ENCODE data around the gene NUP37. TPM values are rescaled to one million over a fixed set of nuclear protein-coding genes. Genes with fewer than 3 reads are reported as not detected.

The NUP37 gene
- polyA plus RNA-seq, 1 donor = 19.6 TPM

- DNase-seq (ENCODE audit: low read depth) = no peak
Observed at GRCh38 chr12:102029141-102029540, 90.8 kb downstream of the NUP37 start.

GRCh38 chr12:102026728-102027127, 93.2 kb downstream of the NUP37 start:
- DNase-seq (ENCODE audit: low read depth) = no peak

DNA sequence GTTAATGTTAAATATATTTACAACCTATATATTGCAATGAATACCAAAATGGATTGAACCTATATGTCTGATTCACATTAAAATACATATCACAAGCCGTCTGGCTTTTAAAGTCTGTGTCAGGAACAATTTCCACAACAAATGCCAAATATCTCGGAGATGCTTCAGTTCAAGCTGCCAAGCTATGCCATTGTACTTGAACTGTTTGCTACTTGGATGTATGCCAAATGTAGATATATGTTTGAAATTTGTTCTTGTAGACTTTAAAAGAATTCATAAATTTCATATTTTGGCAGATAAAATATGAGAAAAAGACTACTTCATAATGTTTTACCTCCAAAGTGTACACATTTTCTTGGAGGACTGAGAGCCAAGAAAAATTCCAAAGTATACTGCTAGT, 95.1 kb downstream of the NUP37 start:
- no peak for DNase-seq (ENCODE audit: low read depth)

- no peak for DNase-seq (ENCODE audit: low read depth)
Observed at GRCh38 chr12:102023343-102023930, 96.5 kb downstream of the NUP37 start.

Other genes starting within 250 kb of the NUP37 start
- gene DRAM1, start 242.5 kb downstream of the NUP37 start, polyA plus RNA-seq (ENCODE audit: insufficient read length) = 3.2 TPM
- 37.3 TPM for gene WASHC3, start 58.1 kb downstream of the NUP37 start, polyA plus RNA-seq (ENCODE audit: insufficient read length)
- 5.4 TPM for gene PARPBP, start 69 bp upstream of the NUP37 start, polyA plus RNA-seq (ENCODE audit: insufficient read length)
- gene PMCH, start 77.7 kb upstream of the NUP37 start, polyA plus RNA-seq (ENCODE audit: insufficient read length) = 0.42 TPM

Measured in forelimb muscle (tissue), 1 donor.